AG08395 (cell line): ENCODE data around the gene THADA.
A peak's percentile ranks its signal among the peaks of the same experiment; 100 is the strongest.

Experiments used
- DNase-seq: peaks from one replicate; pipeline ENCODE4 v3.0.0; 2012; ENCODE audit warnings: mixed read lengths, low spot score

Gene THADA

GRCh38 chr2:43276962-43277391 lies 318.9 kb downstream of the THADA start:
- DNase-seq: peak; percentile 29

DNA sequence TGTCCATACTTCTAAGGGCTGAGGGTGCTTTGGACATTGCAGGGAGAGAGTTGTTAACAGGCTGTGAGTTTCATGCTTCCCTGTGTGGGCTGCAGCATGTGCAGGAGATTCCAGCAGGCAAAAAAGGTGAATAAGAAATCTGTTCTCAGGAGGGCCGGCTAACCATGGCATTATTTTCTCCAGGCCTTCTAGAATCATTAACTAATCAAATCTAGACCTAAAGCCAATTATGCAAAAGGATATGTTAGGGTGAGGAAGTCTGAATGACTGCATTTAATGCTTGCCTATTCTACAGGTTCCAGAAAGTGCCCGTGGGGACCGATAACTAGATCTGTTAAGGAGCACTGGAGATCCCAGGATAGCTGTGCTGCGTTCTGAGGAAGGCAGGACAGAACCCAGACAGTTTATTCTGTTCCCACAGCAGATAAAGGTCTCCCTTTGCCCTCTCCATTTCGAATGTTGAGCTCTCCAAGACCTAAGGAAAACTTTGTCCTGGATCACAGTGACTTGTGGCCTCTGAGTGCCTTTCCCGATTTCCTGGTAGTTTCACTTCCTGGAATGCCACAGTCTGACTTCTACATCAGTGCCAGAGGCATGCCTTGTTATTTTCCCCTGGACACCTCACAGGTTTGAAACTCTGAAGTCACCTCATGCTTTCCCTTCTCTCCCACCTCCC lies 319.4 kb downstream of the THADA start:
- no peak for DNase-seq

DNA sequence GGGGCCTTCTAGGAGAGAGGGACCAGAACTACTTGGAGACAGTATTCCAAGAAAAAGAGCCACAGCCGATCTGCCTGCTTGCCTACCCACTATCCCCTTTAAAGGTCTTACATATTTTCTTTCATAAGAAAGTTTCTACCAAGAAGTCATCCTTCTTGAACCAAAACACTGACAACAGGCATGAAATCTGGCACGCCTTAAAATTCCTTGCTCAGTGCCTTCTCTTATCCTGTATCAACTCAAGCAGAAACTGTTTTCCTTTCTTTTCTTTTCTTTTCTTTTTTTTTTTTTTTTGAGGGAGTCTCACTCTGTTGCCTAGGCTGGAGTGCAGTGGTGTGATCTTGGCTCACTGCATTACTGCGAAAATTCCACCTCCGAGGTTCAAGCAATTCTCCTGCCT lies 321.1 kb downstream of the THADA start:
- no peak for DNase-seq

- DNase-seq: no peak
Measured at GRCh38 chr2:43274055-43274454, 321.8 kb downstream of the THADA start.

- DNase-seq: peak; percentile 62
Measured at GRCh38 chr2:43273529-43273928, 322.3 kb downstream of the THADA start.

DNA sequence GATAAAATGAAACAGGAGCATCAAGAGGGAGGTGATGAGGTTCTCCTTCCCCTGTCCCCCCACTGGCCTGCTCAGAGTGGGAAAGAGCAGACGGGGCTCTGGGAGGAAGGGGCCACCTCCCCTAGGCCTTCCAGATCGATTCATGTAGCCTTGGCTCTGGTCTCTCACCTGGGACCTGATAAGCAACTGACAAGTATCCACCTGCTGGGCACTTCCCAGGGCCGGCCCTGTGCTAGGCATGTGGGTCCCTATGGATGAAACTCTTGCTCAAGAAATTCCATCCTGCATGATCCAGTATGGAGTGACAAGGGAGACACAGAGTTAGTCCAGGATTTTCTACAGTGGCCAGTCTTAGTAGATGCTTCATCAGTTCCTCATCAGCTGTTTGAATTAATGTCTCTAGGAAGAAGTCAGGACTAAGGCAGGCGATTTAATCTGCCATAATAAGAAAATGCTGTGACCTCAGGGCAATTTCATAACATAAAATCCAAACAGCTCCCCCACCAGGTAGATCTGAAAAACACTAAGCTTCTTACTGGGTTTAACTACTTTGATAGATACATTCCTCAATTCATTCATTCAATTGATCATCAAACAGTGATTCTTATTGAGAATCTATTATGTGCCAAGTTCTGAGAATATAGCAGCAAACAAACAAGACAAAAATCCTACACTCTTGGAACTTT lies 324.8 kb downstream of the THADA start:
- no peak for DNase-seq

DNA sequence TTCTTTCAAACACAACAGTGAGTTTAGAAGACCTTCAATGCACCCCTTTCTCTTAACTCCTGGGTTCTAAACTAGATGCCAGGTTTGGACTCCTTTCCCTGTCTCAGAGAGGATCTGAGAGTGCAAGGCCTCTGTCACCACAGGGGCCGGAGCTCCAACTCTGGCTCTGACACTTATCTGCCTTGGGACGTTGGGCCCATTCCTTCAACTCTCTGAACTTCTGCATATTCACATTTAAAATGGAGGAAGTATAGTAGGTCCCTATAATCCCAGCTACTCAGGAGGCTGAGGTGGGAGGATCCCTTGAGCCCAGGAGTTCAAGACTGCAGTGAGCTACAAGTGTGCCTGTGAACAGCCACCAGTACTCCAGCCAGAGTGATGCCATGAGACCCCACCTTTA lies 325.4 kb downstream of the THADA start:
- no peak for DNase-seq

- DNase-seq: peak; percentile 89
Measured at GRCh38 chr2:43269706-43270105, 326.1 kb downstream of the THADA start.

DNA sequence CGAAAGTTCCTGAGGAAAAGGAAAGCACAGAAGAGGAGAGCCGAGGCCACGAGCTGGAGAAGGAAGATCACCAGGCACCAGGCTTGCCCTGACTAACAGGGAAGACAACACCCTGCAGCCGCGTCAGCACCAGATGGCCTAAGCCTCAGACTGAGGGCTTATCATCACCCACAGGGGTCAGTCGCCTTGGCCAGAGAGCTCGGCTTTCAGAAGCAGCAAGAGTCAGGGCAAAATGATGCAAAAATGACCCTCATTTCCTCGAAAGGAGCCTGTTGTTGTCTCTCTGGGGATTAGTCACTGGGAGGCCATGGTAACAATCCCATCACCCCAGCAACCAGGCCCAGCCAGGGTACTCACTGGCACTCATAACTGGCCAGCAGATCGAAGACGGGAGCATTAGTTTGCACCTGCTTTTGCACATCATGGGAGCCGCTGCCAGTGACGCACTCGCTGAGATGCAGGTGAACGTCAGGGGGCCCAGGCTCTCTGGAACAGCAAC lies 326.7 kb downstream of the THADA start:
- peak; percentile 93 for DNase-seq

DNA sequence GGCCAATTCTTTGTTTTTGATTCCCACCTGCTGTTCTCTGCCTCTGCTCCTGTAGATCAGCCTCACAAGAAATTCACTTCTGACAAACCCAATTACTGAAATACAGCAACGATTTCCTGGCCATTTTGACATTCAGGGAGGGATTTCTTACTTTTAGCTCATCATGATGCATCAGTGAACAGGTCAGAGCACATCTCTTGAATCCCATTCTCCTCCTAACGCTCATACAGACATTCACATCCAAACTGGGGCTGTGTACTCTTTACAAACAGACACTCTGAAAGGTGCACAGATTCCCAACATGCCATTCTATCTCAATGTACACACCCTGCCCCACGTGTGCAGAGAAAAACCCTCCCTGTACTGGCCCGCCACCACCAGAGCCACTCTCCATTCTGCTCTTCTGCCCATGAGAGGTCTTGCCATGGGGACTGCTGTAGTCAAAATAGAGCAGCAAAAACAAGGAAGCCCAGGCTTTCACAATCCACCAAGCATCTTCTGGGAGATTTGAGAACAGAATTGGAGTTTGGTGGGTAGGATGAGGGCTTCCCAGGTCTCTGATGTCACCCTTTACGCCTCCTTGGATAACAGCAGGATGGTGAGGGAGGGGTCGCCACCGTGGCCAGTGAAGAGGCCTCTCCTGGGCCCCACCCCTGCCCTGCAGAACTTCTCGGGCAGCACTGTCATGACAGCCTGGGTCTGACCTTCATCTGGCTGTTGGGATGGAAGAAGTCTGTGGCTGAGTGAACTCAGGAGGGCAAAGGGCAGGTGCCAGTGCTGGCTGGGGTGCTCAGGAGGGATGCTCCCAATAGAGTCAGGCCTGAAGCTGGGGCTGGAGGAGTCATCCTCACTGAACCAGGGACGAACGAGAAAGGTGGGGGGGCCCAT lies 327.5 kb downstream of the THADA start:
- DNase-seq: no peak

DNA sequence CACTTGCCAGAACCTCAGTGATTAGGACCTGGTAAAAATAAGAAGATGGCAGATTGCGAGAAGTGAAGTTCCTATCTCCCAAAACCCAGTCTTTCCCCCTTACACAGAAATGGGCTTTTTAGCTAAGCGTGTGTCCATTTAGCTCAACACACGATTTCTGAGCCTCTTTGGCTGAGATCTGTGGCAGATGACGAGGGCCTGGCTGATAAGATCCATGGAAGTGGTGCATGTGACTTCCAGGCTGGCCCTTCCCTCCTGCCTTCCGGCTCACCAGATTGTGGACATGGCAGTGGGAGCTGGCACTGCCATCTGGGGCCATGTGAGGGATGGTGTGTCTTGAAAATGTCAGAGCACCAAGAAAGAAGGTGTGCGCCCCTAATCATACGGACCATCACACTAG lies 328.5 kb downstream of the THADA start:
- no peak for DNase-seq

- DNase-seq: no peak
Measured at GRCh38 chr2:43266711-43267111, 329.1 kb downstream of the THADA start.

DNA sequence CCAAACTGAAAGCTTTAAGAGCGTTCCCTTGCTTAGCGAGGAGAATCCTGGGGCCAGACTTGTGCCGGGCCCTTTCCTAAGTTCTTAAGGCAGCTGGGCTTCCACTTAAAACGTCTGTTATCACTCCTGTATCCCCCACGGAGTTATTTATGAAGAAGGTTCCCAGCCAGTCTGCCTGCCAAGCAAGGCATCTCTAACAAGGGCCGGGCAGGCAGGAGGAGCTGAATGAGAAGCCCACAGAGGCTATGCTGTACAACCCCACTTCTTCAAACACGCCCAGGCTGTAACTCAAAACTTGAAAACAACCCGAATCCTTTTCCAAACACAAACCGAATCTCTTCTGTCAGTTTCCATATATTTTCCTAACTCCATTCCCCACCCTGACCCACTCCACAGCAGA lies 330.4 kb downstream of the THADA start:
- DNase-seq: no peak

GRCh38 chr2:43265001-43265400 lies 330.8 kb downstream of the THADA start:
- peak; percentile 40 for DNase-seq

DNA sequence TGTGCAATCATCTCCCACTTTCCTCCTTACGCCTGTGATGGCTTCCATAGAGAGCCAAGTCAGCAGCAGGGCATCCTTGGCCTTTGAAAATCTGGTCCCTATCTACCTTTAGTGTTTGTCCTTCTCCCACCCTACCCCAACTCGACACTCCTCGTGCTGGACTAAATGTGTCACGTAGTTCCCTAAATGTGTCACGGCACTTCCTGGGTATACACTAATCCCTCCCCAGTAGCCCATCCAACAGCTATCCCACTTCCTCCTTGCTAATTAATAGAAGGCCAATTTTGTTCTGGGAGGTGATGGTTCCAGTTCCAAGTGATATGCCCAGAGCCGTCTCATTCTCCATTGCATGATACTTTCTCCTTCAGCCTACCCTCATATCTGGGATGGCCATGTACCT lies 332.9 kb downstream of the THADA start:
- DNase-seq: no peak

DNA sequence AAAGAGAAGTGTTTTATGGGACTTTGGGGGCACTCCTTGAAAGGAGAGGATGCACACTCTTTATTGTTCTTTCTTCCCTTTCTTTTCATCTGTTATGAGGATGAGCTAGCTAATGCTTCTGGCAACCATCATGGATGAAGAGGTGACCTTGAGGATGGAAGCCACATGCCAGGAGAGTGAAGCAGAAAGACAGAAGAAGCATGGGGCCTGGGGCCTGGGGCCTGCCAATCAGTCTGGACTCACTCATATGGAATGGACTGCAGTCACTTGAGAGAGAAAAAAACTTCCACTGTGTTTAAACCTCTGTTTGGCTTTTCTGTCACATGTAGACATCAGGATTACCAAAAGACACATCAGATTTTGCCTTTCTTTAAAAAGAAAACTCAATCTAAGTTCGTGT lies 333.6 kb downstream of the THADA start:
- DNase-seq: no peak

DNA sequence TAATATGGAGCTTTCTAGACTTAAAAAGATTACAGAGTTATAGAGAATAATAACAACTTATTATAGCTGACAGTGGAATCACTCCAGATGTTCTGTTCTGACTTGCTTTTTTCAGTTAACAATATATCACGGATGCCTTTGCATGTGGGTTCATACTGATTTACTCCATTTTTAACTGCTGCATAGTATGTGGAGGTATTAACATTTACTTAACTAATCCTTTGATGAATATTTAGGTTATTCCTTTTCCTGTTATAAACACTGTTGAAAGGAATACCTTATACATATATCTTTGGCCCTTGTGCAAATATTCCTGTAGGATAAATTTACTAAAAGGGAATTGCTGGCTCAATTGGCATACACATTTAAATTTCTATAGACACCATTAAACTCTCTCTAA lies 336.3 kb downstream of the THADA start:
- DNase-seq: no peak

DNA sequence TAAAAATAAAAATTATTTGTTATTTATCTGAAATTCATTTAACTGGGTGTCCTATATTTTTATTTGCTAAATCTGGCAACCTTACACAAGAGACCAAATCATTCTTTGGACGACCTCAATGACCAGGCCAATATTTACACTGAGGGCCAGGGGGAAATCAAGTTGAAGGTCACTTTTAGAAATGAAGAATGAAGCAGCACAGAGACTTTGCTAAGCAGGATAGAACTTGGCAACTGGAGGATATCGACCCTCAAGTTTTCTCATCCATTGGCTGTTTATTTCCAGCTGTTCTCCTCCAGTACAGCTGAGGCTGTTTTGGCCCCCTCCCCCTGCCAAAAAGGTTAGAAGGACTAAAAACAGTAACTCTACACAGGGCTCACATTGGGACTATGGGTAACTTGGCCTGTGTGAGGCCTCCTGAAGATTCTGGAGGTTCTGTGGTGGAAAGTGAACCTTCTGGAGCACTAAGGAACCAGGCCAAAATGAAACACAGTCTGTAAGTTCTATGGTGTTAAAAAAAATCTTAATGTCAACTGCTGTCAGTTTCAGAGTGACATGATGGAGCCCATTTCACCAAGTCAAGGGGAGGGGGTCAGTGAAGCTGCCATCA lies 337.2 kb downstream of the THADA start:
- no peak for DNase-seq

DNA sequence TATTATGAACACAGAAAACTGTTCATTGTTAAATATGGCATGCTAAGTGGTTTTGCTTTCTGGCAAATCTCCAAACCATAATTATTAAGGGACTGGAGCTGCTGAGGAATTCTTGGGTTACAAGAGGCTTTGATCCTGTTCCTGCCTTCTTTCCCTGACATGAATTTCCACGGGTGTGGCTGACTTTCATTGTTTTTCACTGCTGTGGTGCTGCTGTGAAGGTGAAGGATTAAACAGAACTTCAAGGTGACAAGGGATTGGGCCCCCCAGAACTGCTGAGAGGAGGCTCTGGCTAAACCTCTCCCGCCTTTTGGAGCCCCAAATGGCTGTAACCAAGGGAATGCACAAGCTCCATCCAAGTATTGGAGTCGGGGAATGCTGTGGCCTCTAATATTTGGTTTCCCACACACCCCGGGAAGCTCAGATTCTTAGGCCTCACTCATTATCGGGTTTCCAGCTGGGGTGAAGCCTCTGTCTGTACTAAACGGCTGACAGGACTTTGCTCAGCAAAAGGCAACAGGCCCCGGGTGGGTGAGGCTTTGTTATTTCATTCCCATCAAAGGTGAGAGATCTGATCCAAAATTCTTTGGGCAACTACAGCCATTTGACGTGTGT lies 340.4 kb downstream of the THADA start:
- DNase-seq: no peak

DNA sequence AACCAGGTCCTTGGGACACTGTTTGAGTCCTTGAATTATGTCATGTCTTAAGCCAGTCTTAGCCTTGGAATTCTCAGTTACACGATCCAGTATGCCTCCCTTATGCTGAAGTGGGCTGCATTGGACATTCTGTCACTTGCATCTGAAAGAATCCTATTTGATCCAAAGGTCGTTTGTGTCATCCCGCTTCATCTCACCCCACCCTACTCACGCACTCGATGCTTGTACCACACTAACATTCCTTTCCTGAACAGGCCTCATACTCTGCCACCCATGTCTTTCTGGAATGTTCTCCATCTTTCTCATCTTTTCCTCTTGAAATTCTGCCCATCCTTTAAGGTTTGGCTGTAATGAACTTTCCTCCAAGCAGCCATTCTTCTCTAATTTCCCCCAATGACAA lies 341.5 kb downstream of the THADA start:
- no peak for DNase-seq

DNA sequence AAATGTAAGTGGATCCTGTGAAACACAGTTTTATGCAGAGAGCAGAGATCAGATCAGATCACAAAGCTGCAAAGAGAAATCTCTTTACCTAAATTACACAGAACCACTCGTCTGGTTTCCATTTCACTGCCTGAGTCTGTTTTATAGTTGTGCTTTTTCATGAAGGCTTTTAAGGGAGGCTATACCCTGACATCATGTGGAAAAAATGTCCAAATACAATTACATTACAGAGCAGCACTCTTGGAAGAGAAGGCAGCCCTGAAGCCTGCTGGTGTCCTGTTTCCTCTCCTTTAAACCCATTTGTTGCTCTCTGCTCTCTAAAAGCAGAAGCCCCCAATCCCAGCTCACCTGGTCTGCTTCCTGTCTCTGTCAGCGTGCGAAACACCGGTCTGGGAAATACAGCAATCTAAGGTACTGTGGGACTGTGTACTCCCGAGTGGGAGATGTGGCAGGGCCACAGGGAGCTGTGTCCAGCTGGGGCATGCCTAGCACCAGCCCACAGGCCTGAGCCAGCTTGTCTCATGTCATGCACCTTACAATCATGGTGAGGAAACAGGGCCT lies 344.6 kb downstream of the THADA start:
- DNase-seq: peak; percentile 78

DNA sequence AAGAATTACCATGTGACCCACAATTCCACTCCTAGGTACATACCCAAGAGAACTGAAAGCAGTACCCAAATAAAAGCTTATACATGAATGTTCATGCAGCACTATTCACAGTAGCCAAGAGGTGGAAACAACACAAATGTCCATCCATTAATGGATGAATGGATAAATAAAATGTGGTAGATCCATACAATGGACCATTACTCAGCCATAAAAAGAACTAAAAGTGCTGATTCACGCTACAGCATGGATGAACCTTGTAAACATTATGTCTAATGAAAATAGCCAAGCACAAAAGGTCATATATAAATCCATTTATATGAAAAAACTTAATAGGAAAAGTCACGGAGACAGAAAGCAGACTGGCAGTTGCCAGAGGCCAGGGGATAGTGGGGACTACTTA lies 345.8 kb downstream of the THADA start:
- no peak for DNase-seq
